GM19099 (cell line): ENCODE results near the gene TM7SF3.

Experiments
- POLR2A ChIP-seq: IDR thresholded peaks from 3 replicates; pipeline ENCODE4 v1.6.1; 2011; ENCODE audit warnings: low read depth; ENCODE audit not compliant: insufficient read length; ENCODE audit errors: extremely low read depth

TM7SF3 gene

DNA sequence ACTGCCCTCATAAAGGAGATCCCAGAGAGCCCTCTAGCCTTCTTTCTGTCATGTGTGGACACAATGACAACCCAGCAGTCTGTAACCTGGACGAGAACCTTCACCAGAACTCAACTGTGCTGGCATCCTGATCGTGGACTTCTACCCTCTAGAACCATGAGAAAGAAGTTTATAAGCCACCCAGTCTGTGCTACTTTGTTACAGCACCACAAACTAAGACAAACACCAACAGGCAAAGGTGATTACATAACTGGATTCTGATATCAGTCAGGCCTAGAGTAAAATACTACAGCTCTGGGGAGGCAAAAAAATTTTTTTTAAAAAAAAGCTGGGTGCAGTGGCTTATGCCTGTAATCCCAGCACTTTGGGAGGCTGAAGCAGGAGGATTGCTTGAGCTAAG, 18.5 kb downstream of the TM7SF3 start:
- no peak for TF ChIP-seq POLR2A

DNA sequence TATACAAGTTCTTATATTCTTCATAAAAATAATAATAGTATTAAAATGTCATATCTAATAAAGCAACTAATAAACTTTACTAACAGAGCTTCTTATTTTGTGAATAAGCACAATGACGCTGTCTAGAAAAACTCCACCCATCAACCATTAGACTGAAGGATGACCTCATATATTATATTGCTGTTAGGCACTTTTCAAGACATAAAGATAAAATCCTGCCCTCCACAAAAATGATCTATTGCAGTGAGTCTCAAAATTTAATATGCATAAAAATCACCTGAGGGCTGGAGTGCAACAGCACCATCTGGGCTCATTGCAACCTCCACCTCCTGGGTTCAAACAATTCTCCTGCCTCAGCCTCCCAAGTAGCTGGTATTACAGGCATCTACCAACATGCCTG, 20.1 kb downstream of the TM7SF3 start:
- TF ChIP-seq POLR2A: no peak

DNA sequence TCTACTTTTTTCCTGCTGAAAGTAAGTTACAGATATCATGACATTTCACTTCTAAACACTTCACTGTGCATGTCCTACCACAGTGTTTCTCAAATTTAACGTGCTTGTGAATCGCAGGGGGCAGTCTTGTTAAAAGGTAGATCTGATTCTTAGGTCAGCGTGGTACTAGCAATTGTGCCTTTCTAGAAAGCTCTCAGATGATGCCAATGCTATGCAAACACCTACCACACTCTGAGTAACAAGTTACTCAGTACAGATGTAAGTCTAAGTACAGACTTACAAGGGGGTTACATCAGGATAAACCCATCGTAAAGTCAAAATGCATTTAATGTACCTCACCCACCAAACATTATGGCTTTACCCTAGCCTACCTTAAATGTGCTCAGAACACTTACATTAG, 22.4 kb downstream of the TM7SF3 start:
- TF ChIP-seq POLR2A: no peak

DNA sequence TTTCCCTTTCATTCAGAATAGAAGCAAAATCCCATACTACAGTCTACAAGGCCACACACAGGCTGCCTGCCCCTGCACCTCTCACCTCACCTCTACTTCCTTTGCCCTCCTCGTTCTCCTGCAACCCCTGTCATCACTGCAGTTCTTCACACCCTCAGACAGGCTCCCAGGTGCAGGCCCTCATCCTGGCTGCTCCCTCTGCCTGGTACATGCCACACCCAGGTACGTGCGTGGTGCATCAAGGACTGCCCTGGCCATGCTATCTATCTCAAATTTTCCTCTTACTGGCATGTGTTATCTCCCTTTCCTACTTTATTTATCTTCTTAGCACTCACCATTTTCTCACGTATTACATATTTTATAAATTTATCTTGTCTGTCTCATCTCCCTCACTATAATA, 24.3 kb downstream of the TM7SF3 start:
- no peak for TF ChIP-seq POLR2A

DNA sequence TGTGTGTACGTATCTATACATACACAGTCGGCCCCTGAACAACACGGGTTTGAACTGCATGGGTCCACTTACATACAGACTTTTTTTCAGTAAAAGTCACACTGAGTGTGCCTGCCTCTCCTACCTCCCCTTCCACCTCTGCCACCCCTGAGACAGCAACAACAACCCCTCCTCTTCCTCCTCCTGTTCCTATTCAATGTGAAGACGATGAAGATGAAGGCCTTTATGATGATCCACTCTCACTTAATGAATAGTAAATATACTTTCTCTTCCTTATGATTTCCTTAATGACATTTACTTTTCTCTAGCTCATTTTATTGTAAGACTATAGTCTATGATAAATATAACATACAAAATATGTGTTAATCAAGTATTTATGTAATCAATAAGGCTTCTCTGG, 25.5 kb downstream of the TM7SF3 start:
- TF ChIP-seq POLR2A: no peak

DNA sequence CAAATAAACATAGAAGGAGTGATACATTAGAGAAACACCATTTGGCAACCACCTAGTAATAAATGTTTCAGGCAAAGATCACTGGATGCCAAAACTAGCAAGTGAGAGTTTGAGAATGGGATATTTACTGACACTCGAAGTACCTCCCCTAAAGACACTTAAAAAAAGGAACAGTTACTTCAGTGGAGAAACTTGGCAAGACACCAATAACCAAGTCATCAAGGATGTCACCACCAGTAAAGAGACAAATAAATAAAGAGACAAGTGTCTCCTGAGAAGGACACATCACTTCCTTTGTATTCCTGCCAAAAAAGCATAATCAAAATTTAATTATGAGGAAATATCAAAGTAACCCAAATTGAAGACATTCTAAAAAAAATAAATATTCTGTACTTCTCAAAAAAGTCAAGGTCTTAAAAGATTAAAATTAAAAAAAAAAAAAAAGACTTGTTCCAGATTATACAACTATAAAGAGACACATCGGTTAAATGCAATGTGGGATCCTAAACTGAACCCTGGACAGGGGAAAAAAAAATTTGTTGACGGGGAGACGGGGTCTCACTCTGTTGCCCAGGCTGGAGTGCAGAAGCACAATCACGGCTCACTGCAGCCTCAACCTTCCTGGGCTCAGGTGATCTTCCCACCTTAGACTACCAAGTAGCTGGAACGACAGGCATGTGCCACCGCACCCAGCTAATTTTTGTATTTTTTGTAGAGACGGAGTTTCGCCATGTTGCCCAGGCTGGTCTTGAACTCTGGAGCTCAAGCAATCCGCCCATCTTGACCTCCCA, 26.4 kb downstream of the TM7SF3 start:
- no peak for TF ChIP-seq POLR2A

DNA sequence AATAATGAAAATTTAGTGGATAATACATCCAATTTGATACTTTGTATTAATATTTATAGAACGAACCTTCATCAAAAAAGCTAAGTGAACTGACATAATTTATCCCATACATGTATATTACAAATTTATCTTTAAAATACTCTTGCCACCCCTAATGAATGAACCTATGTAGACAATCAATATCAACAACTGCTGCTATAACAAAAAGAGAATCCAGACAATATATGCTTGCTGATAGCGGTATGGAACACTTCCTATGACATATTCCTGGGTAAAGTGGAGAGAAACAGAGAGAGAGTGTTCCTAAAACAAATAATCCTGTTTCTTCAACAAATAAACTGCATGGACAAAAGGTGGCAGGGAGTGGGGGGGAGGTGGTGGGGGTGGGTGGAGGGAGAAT, 31.3 kb downstream of the TM7SF3 start:
- TF ChIP-seq POLR2A: no peak

DNA sequence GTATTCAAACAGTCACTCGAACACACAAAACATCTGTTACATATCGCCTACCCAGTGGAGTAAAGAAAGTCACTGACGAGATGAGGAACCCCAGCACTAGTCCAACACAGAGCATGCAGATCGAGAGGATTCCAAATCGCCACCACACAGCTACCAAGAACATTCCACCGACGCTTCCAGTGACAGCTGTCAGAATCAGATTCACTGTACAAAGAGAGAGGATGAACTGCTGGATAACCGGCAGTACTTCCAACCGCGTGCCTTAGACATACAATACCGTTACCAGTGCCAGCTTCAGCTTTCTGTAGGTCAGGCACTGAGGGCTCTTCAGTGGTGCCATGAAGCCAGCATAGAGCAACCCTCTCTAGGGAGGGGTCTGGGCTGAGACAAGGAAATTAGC, 34.5 kb downstream of the TM7SF3 start:
- TF ChIP-seq POLR2A: no peak

DNA sequence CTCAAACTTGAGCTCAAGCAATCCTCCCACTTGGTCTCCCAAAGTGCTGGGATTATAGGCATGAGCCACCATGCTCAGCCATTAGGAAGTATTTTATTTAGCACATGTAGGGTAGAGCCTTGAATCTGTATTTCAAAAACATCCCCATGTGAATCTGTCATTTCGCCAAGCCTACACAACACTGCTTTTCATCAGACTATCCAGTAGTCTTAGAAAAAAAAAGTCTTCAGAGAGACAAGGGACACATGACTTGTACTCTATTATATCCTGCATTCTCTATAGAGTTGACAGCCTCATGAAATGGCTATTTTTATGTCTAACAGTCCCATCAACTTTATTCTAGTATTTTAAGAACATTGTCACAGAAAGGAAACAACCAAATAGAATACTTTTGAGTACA, 35.4 kb downstream of the TM7SF3 start:
- no peak for TF ChIP-seq POLR2A

DNA sequence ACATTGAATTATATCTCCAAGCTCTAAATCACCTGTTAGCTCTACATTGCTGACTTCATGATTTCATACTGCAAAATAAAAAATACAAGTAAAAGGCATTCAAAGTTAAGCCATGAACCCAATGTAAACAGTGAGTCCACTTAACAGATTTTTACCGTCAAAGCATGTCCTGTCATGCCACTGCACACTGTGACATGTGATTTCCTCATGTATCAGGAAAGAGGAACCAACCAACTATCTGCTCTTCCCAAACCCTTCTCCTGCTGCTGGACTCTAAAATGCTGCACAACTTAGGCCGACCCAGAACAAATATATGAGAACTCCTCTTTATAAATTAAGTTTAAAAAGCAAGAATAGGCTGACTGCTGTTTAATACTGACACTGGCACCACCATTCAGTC, 37.5 kb downstream of the TM7SF3 start:
- TF ChIP-seq POLR2A: no peak

DNA sequence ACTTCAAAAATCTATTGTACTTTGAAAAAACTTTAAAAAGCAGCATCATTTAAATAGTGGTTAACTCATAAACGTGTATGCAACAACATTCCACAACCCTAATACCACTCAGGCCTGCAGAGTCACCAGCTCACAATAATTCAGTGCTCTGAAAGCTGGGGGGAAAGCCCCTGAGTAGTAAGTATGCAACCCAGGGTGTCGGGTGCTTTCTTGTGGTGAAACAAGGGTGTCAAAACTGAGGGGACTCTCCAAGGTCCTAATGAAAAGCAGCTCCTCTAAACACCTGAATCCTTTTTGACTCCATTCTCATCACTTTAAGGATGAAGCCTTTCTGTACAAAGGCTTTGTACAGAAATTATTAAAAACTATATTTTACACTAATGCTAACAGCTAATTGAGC, 42.2 kb downstream of the TM7SF3 start:
- TF ChIP-seq POLR2A: no peak

DNA sequence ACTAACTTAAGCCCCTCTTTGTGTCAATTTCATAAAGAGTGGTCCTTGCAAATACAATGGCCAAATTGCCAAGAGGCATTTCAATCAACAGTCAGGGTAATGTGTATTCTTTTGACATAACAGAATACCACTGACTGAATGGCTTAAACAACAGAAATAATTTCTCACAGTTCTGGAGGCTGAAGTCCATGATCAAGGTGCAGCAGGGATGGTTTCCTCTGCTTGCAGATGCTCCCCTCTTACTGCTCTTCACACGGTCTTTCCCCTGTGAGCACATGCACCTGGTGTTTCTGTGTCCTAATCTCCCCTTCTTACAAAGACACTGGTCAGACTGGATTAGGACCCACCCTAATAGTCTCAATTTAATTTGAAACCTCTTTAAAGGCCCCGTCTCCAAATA, 44.0 kb downstream of the TM7SF3 start:
- TF ChIP-seq POLR2A: no peak

DNA sequence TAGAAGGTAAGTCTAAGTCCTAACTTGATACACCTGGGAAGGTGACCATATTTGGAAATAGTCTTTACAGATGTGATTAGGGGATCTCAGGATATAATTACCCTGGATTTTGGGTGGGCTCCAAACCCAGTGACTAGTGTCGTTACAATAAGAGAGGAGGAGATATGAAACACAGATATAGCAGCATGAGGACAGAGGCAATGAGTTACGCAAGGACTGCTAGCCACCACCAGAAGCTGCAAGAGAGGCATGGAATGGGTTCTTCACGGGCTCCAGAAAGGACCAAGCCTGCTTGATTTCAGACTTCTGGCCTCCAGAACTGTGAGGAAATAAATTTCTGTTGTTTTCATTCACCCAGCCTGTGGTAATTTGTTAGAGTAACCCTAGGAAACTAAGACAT, 47.3 kb downstream of the TM7SF3 start:
- TF ChIP-seq POLR2A: no peak

DNA sequence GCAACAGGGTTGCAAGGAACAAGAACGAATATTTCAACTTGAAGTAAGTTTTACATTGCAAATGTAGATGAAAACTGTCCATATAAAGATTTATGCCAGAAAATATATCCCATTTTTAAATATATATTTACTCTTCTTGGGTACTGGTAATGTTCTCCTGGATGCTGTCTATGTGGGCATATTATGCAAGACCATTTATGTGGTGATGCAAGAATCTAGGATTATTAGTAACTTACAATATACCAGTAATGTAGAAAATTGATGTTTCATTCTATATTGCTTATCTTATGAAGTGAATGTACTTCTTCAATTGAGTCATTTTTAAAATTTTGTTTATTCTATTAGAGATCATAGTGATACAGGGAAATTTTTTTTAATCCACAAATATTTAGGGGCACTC, 50.8 kb downstream of the TM7SF3 start:
- no peak for TF ChIP-seq POLR2A

DNA sequence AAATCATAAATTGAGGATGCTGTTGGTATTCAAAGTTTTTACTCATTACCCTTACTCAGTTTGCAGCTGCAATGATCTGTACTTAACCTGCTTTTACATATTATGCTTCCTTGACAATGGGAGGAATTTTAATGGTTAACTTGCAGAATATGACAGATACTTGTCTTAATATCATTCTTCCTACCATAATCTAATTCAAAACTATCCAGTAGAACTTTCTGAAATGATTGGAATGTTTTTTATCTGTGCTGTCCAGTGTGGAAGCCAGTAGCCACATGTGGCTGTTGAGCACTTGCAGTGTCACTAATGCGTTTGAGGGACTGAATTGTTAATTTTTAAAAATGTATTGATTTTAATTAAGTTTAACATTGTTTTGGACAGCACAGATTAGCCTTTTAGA, 52.4 kb downstream of the TM7SF3 start:
- TF ChIP-seq POLR2A: no peak

DNA sequence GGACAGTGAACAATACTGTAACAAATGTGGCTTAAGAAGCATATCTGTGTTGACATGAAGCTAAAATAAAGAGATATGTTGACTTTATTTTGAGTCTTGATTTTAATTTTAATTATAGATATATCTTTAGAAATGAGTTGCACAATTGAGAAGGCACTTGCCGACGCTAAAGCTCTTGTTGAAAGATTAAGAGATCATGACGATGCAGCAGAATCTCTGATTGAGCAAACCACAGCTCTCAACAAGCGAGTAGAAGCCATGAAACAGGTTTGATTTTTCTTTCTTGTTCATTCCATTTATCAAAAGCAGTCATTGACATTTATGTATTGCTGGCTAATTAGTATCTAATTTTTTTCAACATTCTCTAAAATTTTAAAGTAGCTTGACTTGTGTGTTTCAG, 60.2 kb downstream of the TM7SF3 start:
- TF ChIP-seq POLR2A: no peak

DNA sequence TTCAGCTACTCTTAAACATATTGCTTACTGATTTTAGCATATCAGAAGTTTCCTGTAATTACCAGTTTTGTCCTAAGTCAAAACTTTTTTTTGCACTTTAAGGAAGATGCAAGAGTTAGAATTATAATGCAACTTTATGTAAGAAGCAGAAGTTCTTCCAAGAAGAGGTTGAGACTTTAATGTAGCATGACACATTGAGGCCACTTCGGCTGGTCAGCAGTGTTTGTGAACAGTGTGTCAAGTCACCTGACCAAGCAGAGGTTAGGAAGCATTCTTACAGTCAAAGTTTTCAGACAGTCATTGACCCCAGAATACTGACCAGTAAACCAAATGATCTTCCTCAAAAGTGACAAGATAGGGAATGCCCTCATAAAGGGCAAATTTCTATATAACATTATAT, 60.7 kb downstream of the TM7SF3 start:
- TF ChIP-seq POLR2A: no peak
